ENCODE data around the gene DARS1.
"Not testable (repeated sequence)": the region's sequence is repeated elsewhere in the genome, so short reads cannot be mapped to it uniquely, and the experiment has no call there.

The DARS1 gene

GRCh38 chr2:135984199-135985017 lies 1.0 kb downstream of the DARS1 start:
- no peak for DNase-seq (ENCODE audit: low spot score)

GRCh38 chr2:135980434-135981079 lies 4.9 kb downstream of the DARS1 start:
- no peak for DNase-seq (ENCODE audit: low spot score)

- DNase-seq (ENCODE audit: low spot score): no peak
Observed at GRCh38 chr2:135975702-135976101, 9.7 kb downstream of the DARS1 start.

GRCh38 chr2:135974036-135974435 lies 11.4 kb downstream of the DARS1 start:
- DNase-seq (ENCODE audit: low spot score): no peak

GRCh38 chr2:135969655-135970387 lies 15.6 kb downstream of the DARS1 start:
- DNase-seq (ENCODE audit: low spot score): no peak

GRCh38 chr2:135965756-135966155 lies 19.7 kb downstream of the DARS1 start:
- no peak for DNase-seq (ENCODE audit: low spot score)

- not testable (repeated sequence) for DNase-seq (ENCODE audit: low spot score)
Observed at GRCh38 chr2:135964404-135964803, 21.0 kb downstream of the DARS1 start.

- DNase-seq (ENCODE audit: low spot score): no peak
Observed at GRCh38 chr2:135963841-135964240, 21.6 kb downstream of the DARS1 start.

- DNase-seq (ENCODE audit: low spot score): no peak
Observed at GRCh38 chr2:135962366-135963123, 22.9 kb downstream of the DARS1 start.

GRCh38 chr2:135960656-135961551 lies 24.5 kb downstream of the DARS1 start:
- DNase-seq (ENCODE audit: low spot score): peak; percentile 6

GRCh38 chr2:135960150-135960549 lies 25.3 kb downstream of the DARS1 start:
- no peak for DNase-seq (ENCODE audit: low spot score)

GRCh38 chr2:135958927-135959326 lies 26.5 kb downstream of the DARS1 start:
- not testable (repeated sequence) for DNase-seq (ENCODE audit: low spot score)

- DNase-seq (ENCODE audit: low spot score): no peak
Observed at GRCh38 chr2:135954020-135954601, 31.3 kb downstream of the DARS1 start.

- no peak for DNase-seq (ENCODE audit: low spot score)
Observed at GRCh38 chr2:135952891-135953290, 32.5 kb downstream of the DARS1 start.

GRCh38 chr2:135951041-135951583 lies 34.3 kb downstream of the DARS1 start:
- DNase-seq (ENCODE audit: low spot score): no peak

- no peak for DNase-seq (ENCODE audit: low spot score)
Observed at GRCh38 chr2:135949451-135950234, 35.8 kb downstream of the DARS1 start.

GRCh38 chr2:135948642-135949355 lies 36.6 kb downstream of the DARS1 start:
- DNase-seq (ENCODE audit: low spot score): no peak

- DNase-seq (ENCODE audit: low spot score): no peak
Observed at GRCh38 chr2:135948141-135948540, 37.3 kb downstream of the DARS1 start.

All from SK-N-DZ (cell line).